HG02571 (cell line): ENCODE results near the gene ABI3BP.
"Not testable (repeated sequence)": the region's sequence is repeated elsewhere in the genome, so short reads cannot be mapped to it uniquely, and the experiment has no call there.

ENCODE experiments used
- ATAC-seq: cut with Tn5 transposase; IDR thresholded peaks from one replicate; pipeline ENCODE4 v1.9.1; 2021; ENCODE audit warnings: mild to moderate bottlenecking, moderate library complexity; ENCODE audit not compliant: unreplicated experiment

ABI3BP gene, protein sequence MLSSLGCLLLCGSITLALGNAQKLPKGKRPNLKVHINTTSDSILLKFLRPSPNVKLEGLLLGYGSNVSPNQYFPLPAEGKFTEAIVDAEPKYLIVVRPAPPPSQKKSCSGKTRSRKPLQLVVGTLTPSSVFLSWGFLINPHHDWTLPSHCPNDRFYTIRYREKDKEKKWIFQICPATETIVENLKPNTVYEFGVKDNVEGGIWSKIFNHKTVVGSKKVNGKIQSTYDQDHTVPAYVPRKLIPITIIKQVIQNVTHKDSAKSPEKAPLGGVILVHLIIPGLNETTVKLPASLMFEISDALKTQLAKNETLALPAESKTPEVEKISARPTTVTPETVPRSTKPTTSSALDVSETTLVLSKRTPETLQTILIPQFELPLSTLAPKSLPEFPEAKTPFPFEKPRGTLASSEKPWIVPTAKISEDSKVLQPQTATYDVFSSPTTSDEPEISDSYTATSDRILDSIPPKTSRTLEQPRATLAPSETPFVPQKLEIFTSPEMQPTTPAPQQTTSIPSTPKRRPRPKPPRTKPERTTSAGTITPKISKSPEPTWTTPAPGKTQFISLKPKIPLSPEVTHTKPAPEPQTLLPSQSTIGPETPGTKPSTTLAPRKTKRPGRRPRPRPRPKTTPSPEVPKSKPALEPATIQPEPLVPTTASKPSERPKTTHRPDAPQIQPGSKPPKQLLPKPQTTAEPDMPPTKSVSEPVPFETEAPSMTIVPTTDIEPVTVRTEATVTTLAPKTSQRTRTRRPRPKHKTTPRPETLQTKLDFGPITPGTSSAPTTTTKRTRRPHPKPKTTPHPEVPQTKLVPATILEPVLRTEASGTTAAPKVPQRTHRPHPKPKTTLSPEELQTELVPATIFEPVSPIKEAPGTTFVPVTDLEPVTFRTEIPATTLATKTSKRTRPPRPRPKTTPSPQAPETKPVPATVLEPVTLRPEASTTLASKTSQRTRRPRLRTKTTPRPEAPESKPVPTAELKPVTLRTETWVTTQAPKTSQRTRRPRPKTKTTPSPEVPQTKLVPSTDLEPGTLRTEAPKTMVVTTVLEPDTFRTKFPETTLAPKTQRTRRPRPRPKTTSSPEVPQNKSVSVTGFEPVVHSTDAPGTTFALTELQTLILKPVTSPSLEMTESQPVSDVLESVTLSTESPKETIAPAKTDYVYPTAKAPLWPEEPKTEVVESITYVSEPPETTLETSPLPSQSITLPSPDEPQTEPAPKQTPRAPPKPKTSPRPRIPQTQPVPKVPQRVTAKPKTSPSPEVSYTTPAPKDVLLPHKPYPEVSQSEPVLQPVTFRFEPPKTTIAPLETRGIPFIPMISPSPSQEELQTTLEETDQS (N-terminal part only)

DNA sequence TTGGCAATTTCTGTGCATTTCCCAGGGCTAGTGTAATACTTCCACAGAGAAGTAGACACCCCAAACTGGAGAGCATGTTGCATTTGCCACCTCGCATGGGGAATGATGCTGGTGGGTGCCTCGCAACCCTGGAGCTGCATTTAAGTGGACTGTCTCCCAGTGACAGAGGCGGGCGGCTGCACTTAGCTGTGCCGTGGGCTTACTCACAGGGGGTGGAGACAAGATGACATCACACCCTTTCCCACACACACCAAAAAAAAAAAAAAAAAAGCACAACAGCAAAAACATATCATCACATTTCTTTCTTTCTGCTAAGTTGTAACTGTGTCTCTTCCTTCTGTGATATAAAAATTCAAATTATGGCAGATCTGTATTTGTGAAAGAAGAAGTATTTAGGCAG lies at the start of gene ABI3BP:
Gene ABI3BP, minus strand, starts transcription at position 113 of the 400 bp plus-strand sequence. Its CDS starts 37 bp downstream, at position 76.
- no peak for ATAC-seq

DNA sequence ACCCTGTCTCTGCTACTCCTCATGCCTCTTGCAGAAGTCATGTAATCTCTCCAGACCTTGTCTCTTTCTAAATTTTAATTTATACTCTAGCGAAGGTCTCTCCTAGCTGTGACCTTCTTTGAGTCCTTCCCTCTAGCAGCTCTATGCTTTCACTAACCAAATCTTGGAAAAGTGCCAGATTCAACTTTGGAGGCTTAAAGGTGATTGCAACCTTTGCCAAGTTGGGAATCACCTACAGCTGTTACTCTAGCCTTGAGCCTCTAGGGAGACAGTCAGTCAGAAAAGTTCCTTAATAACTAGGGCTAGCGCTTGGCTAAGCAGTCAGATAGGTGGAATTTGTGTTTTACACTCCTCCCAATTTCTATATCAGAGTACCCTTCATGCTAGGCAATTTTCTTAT lies 46.1 kb upstream of the ABI3BP start:
- no peak for ATAC-seq

DNA sequence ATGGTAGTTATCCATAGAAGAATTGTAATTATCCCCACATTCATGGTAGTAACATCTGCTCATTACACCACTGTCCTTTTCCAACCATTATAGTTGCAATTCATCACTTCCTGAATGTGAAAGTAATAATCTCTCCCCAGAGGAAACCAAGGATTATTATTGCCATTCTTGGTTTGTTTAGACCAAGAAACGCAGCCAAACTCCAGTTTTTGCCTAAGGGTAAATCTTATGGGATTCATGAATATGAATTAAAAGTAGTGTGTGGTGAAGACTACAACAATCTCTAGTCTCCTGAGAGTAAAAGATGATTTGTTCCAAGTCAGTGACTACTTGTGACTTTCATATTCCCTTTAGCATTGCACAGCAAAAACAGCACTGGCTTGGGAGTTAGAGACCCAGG lies 45.7 kb upstream of the ABI3BP start:
- ATAC-seq = no peak

DNA sequence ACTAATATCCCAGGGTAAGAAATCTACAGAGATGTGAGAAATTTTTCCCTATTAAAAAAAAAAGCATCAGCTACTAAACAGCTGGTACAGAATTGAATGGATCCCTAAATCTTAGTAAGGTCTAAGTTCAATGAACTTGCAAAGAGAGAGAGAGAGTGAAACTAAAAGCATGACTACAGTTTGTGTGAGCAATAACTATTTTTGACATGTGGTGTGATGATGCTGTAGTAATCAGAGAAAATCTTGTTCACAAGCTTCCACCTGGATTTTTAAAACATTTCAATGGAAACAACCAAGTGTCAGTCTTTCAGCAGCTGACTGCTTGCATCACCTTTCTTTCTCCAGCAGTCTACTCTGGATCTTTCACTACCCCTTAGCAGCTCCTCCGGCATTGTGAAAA lies 45.2 kb upstream of the ABI3BP start:
- no peak for ATAC-seq

DNA sequence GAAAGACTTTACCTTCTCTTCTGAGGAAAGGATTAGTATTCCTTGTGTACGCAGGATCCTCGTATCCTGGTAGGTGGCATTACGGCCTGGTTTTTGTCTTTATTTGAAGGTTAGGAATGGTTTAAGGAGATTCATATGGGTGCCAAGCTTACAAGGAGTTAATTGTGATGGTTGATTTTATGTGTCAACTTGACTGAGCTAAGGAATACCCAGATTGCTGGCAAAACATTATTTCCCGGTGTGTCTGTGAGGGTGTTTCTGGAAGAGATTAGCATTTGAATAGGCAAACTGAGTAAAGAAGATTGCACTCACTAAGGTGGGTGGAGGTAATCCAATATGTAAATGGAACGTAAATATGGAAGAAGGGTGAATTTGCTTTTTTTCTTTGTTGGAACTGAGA lies 44.4 kb upstream of the ABI3BP start:
- no peak for ATAC-seq

DNA sequence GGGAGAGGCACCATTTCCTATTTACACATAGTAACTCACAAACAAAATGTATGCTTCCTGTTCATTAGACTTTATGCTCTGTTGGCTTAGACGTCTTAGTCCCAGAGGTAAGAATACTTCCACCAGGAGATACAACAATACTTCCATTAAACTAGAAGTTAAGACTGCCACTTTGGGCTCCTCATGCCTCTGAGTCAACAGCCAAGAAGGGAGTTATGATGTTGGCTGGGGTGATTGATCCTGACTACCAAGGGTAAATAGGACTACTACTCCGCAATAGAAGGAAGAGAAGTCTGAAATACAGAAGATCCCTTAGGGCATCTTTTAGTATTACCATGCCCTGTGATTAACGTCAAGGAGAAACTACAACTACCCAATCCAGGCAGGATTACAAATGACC lies 43.5 kb upstream of the ABI3BP start:
- no peak for ATAC-seq

DNA sequence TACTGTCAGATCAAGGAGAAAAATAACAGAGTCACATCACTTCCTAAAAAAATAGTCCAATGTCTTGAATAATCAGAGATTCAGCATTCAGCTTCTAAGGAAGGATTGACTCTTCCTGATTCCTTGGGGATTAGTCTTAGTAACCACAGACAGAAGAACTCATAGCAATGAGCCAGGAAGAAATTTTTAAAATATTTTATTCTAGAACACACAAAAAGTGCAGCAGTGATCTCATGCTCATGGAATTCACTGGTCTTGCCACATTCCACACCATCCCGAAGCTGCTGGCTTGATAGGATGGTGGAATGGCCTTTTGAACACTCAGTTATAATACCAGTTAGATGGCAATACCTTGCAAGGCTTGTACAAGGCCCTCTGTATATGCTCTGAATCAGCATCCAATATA lies 43.0 kb upstream of the ABI3BP start:
- no peak for ATAC-seq

DNA sequence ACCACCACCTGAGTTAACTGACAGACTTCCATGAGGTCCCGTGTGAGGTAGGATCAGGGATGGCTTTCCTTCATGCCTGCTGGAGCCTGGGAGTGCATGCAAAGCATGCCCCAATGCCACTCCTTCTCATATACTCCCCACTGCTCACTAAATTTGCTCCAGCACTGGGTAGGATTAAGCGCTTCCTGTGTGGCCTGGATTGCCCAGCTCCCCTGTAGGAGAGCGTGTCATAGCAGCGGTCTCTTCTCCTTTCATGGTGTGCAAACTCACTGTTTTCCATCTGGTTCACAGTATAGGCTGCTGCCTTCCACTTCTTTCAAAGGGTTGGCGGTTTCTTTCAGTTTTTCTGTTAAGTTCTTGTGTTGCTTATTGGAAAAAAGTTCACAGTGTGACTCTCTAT lies 34.1 kb upstream of the ABI3BP start:
- no peak for ATAC-seq

DNA sequence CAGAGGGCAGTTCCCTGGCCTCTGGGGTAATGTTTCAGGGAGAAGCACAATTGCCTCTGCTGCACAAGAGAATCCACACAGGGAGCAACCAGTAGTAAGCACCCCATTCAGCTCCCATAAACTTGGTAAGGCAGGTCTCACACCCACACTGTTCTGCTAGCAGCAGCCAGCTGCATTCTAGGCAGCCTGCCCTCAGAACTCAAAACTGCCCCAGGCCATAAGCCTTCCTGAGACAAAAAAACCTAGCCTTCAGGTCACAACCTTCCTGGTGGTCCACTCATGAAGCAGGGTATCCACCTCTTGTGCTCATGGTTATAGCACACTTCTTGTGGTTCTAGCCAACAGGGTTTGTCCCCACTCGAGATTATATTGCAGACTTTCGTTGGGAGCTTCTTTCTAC lies 33.7 kb upstream of the ABI3BP start:
- no peak for ATAC-seq

DNA sequence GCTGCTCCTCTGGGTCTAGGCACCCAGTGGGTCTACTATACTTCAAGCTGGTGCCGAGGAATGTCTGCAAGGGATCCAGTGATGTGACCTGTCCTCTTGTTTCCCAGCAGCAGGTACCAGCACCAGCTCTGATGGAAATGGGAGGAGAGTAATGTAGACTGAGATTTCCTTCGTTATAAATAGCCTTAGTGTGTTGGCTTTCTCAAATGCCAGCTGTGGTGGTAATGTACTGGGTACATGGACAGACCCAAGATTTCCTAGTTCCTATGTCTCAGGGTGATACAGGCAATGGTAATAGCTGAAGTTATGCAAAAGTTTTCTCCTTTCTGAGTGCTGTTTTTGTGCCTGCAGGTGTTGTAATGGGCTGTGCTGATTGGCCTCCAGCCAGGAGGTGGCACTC lies 33.0 kb upstream of the ABI3BP start:
- no peak for ATAC-seq

DNA sequence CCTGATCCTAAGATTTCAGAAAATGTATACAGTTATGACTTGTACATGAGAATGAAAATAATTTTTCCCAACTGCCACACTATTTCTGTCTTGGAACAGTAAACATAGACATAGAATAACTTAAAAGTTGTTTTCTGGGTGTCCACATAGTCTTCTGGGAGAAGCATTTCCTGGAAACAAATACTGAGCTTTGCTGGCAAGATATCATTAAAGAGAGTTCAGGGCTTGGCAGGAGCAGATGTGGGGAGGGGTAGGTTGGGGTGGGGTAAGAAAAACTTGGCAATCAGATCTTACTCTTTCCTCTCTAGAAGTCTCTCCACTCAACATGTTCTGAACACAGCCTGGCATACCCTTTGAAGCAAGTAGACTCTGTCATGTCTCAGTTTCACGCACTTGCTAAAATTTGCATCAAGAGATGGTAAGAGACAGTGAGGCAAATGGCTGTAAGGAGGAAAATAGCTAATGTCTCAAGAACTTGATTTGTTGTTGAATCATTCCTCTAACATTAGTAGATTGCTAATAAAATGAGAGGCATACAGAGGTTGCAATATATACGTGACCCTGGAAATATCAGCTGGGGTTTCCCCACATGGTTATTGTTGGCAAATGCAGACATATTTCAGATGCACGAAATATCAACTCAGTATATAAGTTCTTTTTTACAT lies 27.3 kb upstream of the ABI3BP start:
- ATAC-seq = no peak

DNA sequence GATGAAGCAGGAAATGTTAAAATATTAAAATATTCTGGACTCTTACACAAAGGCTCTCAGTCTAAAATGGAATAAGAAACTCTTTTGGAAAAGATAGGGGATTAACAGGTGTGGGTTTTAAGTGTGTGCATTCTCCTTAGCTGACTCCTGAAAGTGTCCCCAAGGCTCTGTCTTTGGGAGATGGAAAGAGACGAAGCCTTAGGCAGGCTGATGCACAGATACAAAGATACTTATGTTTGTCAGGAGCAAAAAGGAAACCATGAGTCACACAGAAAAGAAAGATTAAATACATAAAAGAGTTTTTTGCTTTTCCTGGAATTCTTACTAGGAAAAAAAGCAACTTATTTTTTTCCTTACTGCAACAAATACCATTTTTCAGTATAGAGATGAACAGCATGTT lies 23.8 kb upstream of the ABI3BP start:
- ATAC-seq = no peak

DNA sequence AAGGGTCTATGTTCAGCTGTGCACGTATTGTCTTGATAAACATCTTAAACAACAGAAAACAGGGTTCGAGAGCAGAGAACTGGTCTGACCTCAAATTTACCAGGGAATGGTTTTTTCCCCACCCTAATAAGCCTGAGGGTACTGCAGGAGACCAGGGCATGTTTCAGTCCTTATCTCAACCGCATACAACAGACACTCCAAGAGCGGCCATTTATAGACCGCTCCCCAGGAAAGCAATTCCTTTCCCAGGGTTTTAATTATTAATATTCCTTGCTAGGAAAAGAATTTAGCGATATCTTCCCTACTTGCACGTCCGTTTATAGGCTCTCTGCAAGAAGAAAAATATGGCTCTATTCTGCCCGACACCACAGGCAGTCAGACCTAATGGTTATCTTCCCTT lies 19.1 kb upstream of the ABI3BP start:
- not testable (repeated sequence) for ATAC-seq

DNA sequence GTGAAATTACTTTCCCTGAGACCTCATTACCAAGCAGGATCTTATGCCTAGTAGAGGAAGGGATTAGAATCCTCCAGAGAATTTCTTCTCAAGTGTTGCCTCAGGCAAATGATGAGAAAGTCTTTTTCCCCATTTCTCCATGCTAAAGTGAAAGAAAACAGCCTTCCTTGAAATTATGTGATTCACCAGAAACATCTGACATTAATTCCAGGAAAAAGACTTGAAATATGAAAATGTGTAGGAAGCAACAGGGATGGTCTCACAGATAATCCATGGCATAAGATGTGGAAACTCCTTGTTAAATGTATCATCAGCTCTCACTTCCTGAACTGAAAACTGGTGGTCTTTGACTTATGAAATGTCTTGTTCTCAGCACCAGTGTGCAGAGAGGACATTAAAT lies 17.9 kb upstream of the ABI3BP start:
- ATAC-seq = no peak

DNA sequence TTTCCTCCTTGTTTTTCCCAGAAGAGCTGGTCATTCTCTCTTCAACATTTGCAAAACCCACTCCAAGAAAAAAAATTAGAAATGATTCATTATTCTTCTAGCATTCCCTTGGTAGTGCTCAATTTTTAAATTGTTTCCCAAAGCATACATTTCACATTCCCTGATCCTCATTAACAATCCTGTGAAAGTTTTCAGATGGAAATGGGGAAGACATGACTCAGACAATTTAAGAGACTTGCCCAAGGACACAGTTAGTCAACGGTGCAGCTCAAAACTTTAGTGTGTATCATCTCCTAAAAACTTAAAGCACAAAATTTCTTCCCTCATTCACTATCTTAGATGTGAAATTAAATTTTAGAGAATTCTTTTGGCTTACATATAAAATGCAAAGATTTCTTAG lies 17.1 kb upstream of the ABI3BP start:
- ATAC-seq = no peak

DNA sequence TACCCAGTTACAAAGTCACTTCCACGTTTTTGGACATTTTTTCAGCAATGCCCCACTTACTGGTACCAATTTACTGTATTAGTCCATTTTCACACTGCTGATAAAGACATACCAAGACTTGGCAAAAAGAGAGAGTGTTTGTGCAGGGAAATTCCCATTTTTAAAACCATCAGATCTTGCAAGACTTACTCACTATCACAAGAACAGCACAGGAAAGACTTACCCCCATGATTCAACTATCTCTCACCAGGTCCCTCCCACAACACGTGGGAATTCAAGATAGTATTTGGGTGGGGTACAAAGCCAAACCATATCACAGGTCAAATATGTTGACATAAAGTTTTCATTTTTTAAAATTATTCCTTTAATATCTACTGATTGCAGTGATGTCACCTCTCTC lies 16.2 kb upstream of the ABI3BP start:
- no peak for ATAC-seq

DNA sequence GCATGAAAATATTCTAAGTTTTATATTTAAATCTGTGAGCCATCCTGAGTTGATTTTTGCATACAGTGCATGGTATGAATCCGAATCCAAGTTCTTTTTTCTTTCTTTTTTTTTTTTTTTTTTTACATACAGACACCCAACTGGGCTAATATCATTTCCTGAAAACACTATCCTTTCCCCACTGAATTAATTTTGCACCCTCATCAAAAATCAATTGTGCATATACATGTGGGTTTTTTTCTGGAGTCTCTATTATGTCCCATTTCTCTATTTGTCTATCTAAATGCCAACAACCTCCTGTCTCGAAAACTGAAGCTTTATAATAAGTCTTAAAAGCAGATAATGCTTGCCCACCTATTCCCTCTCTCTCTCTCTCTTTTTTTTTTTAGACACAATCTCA lies 5.9 kb upstream of the ABI3BP start:
- no peak for ATAC-seq

DNA sequence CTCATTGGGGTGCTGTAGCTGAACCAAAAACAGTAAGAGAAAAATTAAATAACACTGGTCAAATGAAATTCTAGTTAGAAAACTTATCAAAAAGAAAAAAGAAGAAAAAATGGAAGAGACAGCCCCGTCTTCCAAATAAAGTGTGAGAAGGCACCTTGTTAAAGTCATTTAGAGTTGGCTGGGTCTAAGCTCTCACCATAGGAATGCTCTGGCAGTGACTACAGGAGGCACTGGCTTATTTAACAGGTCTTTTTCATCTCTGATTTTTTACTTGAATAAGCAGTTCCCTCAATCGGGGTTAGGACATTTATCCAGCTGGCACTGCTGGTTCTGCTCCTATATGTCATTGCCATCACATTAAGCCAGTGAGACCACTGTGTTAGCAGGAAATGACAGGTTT lies 1.6 kb upstream of the ABI3BP start:
- ATAC-seq = no peak

DNA sequence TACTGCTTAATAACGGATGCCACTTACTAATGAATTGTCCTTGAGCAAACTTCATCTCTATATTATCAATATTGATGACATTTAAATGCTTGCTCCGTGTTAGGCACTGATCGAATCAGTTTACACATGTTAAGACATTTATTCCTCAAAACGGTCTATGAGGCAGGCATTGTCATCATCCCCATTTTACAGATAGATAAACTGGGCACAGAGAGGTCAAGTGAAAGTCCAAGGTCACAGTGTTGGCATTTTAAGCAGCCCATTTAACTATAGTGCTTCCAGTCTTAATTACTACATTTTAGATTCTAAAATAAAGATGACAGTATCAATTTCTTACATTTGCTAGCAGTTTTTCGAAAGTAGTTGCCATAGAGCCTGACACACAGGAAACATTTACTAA lies 966 bp upstream of the ABI3BP start:
- no peak for ATAC-seq

DNA sequence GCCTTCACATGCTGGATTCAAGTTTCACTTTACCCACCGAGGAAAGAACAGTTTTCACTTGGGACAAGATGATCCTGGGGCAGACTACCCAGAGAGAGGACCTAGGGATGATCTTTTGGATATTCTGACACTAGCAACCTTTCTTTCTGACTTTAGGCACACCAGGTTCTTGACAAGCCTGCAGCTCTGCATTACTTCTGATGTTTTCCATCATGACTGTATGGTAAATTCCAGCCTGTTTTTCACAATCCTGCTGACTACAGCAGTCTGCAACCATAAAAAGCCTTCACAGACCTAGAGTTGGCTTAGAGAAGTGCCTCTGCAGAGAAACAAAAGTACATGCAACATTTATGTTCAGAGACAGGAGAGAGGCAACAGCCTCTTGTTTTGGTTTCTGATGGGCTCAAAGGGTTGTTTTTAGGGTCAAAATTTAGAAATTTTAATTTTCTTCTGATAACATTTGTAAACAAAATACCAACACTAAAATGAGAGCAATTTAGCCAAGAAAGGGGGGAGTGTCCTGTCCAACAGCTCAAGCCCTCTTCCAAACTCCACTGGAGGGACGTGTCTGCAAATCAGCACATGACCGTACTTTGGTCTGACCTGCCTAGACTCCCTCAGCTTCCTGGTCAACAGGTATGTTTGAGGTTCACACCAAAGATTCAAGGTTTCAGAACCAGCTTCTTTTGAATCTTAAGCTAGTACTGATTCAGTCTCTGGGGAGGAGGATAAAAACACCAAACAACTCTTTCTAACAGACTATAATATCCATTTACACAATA lies 799 bp downstream of the ABI3BP start:
- no peak for ATAC-seq
